Nephron (organoid): Measurements from ENCODE around the gene IFITM2.

Experiments
- H3K27ac Mint-ChIP-seq, 3 experiments: 2 replicates each; pipeline ENCODE4 v1.8.0; 2020; ENCODE audit warnings: mixed read lengths in 3 of 3, mild to moderate bottlenecking in 2 of 3, moderate library complexity in 1 of 3
- H3K27me3 Mint-ChIP-seq: 2 replicates; pipeline ENCODE4 v1.8.0; 2021; ENCODE audit warnings: low read depth, mild to moderate bottlenecking, moderate library complexity, mixed read lengths
- H3K36me3 Mint-ChIP-seq: 2 replicates; pipeline ENCODE4 v1.8.0; 2020; ENCODE audit warnings: low read depth, mixed read lengths
- H3K4me1 Mint-ChIP-seq: 2 replicates; pipeline ENCODE4 v1.8.0; 2020; ENCODE audit warnings: mixed read lengths
- H3K4me3 Mint-ChIP-seq, 3 experiments: 2 replicates each; pipeline ENCODE4 v1.8.0; 2020; ENCODE audit warnings: mild to moderate bottlenecking in 3 of 3, mixed read lengths in 3 of 3, moderate library complexity in 2 of 3
- H3K9me3 Mint-ChIP-seq: 2 replicates; pipeline ENCODE4 v1.8.0; 2020; ENCODE audit warnings: mixed read lengths
- CTCF ChIP-seq, 3 experiments: fragments of 200-600 bp; sonication (generic); IDR thresholded peaks; one replicate each; pipeline ENCODE4 v1.5.0; 2021; ENCODE audit warnings: antibody characterized with exemption in 3 of 3; ENCODE audit not compliant: unreplicated experiment in 3 of 3

IFITM2 gene

GRCh38 chr11:297051-297585 is 10.5 kb upstream of the IFITM2 start:
- no peak overlapping the region for H3K4me3 Mint-ChIP-seq
- no peaks in the 10 kb centered on the region for H3K36me3 Mint-ChIP-seq
- peaks cover 3% of the 10 kb centered on the region for H3K27me3 Mint-ChIP-seq
- no peaks in the 10 kb centered on the region for H3K9me3 Mint-ChIP-seq
- H3K4me1 Mint-ChIP-seq = no peaks in the 10 kb centered on the region
- H3K27ac Mint-ChIP-seq = no peak overlapping the region
- no peak for TF ChIP-seq CTCF (IDR thresholded peaks at IDR 0.05; ENCODE audit: unreplicated experiment in 3 of 3)

DNA sequence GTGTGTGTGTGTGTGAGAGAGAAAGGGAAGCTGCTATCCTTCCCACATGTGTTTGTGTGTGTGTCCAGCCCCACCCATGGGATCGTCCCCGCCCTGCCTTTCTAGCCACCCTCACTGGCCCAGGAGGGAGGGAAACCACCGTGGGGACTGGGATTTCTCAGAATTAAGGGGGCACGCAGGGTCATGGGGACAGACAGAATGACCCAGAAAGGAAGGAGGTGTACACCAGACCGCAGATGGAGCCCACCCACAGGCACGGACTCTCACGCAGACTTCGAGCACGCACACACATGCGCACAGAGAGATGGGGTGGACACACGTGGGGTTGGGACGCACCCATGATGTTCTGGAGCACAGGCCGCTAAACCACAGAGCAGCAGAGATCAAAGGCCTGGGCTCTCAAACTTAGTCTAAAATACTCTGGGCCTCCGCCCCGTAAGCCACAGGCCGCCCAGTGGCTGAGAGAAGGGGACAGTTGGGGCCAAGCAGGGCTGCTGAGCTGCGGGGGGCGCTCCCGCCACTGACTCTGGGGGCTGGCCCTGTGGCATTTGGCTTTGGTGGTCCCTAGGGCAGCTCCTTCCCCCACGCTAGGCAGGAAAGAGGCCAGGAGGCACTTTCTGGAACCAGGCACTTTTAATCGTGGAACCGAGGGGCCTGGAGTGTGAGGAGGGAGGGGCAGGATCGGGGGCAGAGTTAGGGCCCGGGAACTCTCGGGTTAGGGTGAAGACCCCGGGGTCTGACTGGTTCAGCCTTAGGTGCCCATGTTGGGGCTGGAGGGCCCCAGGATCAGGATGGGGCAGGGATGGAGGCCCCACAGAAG is 9.8 kb upstream of the IFITM2 start:
- TF ChIP-seq CTCF (IDR thresholded peaks at IDR 0.05; ENCODE audit: unreplicated experiment in 3 of 3) = no peak
- H3K36me3 Mint-ChIP-seq = no peaks in the 10 kb centered on the region
- no peaks in the 10 kb centered on the region for H3K4me1 Mint-ChIP-seq
- H3K27ac Mint-ChIP-seq = no peak overlapping the region
- peaks cover 3% of the 10 kb centered on the region for H3K27me3 Mint-ChIP-seq
- no peak overlapping the region for H3K4me3 Mint-ChIP-seq
- no peaks in the 10 kb centered on the region for H3K9me3 Mint-ChIP-seq

GRCh38 chr11:298406-299065 is 9.1 kb upstream of the IFITM2 start:
- Mint-ChIP-seq H3K9me3 (no peaks in the 10 kb centered on the region), H3K4me1 (no peaks in the 10 kb centered on the region)

GRCh38 chr11:299081-299891 is 8.3 kb upstream of the IFITM2 start, which contains the start of gene IFITM5:
Gene IFITM5 (minus strand): TSS chr11:299526. CDS start chr11:299490, 36 bp downstream.
- Mint-ChIP-seq H3K27me3 (peaks cover 3% of the 10 kb centered on the region), H3K9me3 (no peaks in the 10 kb centered on the region), H3K27ac (peak within 1 kb of the TSS in 2 of 3 experiments; percentile 19 to 57), H3K4me1 (no peaks in the 10 kb centered on the region), H3K4me3 (no peak within 1 kb of the TSS), H3K36me3 (no peaks in the 10 kb centered on the region)
- no peak for TF ChIP-seq CTCF (IDR thresholded peaks at IDR 0.05; ENCODE audit: unreplicated experiment in 3 of 3)

More at GRCh38 chr11:298406-299065, 9.1 kb upstream of the IFITM2 start:
- Mint-ChIP-seq H3K4me3 (no peak overlapping the region), H3K36me3 (no peaks in the 10 kb centered on the region), H3K27ac (no peak overlapping the region), H3K27me3 (peaks cover 3% of the 10 kb centered on the region)
- no peak for TF ChIP-seq CTCF (IDR thresholded peaks at IDR 0.05; ENCODE audit: unreplicated experiment in 3 of 3)

DNA sequence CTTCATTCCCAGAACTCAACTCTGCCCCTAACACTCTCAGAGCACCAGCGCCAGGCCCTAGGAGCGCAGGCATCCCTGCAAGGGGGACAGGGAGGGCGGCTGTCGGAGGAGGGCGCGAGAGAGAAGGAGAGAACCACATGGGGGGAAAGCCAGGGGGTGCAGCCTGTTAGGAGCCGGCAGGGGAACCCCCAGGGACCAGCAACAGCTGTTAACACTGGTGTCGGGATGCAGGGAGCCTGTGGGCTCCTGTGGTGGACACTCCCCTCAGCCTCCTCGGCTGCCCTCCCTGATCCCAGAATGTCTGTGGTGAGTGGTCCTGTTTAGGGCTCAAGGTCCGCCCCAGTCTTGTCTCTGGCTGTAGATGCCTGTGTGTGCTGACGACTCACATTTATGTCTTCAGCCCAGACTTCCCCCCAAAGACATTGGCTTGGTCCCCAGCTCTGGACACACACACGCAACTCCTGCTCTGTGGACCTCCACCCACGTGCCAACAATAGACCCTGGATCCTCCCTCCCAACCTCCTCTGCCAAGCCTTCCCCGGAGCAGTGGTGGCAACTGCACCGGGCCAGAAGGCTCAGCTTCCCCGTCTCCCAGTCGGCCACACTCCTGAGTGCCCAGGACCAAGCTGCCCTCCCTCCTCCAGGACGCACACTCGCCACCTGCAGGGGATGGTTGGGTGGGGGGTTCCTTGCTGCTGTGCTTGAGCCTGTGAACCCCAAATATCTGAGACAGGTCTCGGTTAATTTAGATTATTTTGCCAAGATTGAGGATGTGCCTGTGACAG is 7.5 kb upstream of the IFITM2 start:
- Mint-ChIP-seq H3K36me3 (no peaks in the 10 kb centered on the region), H3K4me1 (peaks cover 3% of the 10 kb centered on the region), H3K9me3 (no peaks in the 10 kb centered on the region), H3K27ac (peak overlapping the region in 2 of 3 experiments; percentile 19 to 57), H3K27me3 (peaks cover 3% of the 10 kb centered on the region), H3K4me3 (no peak overlapping the region)
- TF ChIP-seq CTCF (IDR thresholded peaks at IDR 0.05; ENCODE audit: unreplicated experiment in 3 of 3) = peak; percentile 7 to 29 (median 25)
